Mesenchymal stem cell (in vitro differentiated cells and primary cell): Measurements from ENCODE around the gene STRN.
"Not testable (repeated sequence)": the region's sequence is repeated elsewhere in the genome, so short reads cannot be mapped to it uniquely, and the experiment has no call there.

Experiments
- DNase-seq: peaks from one replicate; pipeline ENCODE4 v3.0.0-alpha.2; 2013
- H2AFZ ChIP-seq: one replicate; pipeline ENCODE4 v1.6.1; 2013; ENCODE audit warnings: low read depth, mild to moderate bottlenecking, control low read depth, inconsistent platforms, low read length, moderate library complexity
- H2AK5ac ChIP-seq: 2 replicates; pipeline ENCODE4 v1.6.1; 2013; ENCODE audit warnings: low read length, moderate library complexity, mild to moderate bottlenecking, inconsistent platforms; ENCODE audit not compliant: severe bottlenecking
- H2BK120ac ChIP-seq: one replicate; pipeline ENCODE4 v1.6.1; 2013; ENCODE audit warnings: low read depth, mild to moderate bottlenecking, inconsistent platforms, low read length, moderate library complexity
- H2BK12ac ChIP-seq, 2 experiments: one replicate each; pipeline ENCODE4 v1.6.1; 2013; ENCODE audit warnings: inconsistent platforms in 2 of 2, low read length in 2 of 2, mild to moderate bottlenecking in 2 of 2, moderate library complexity in 2 of 2, control low read depth in 1 of 2
- H2BK15ac ChIP-seq: one replicate; pipeline ENCODE4 v1.6.1; 2013; ENCODE audit warnings: mild to moderate bottlenecking, low read depth, inconsistent platforms; ENCODE audit not compliant: poor library complexity, severe bottlenecking
- H2BK5ac ChIP-seq: 2 replicates; pipeline ENCODE4 v1.6.1; 2013; ENCODE audit warnings: low read depth, mild to moderate bottlenecking, low read length, control low read depth, inconsistent platforms; ENCODE audit not compliant: poor library complexity, severe bottlenecking
- H3K14ac ChIP-seq, 2 experiments: one replicate each; pipeline ENCODE4 v1.6.1; 2013; ENCODE audit warnings: inconsistent platforms in 2 of 2, low read length in 2 of 2, control low read depth in 1 of 2, mild to moderate bottlenecking in 1 of 2, moderate library complexity in 1 of 2
- H3K18ac ChIP-seq, 2 experiments: one replicate each; pipeline ENCODE4 v1.6.1; 2013; ENCODE audit warnings: inconsistent platforms in 2 of 2, low read length in 2 of 2, control low read depth in 1 of 2, low read depth in 1 of 2, mild to moderate bottlenecking in 1 of 2
- H3K23ac ChIP-seq, 2 experiments: one replicate each; pipeline ENCODE4 v1.6.1; 2013; ENCODE audit warnings: inconsistent platforms in 2 of 2, low read length in 2 of 2, mild to moderate bottlenecking in 2 of 2, moderate library complexity in 2 of 2, control low read depth in 1 of 2
- H3K27ac ChIP-seq: 2 replicates; pipeline ENCODE4 v1.5.1; 2013; ENCODE audit warnings: mild to moderate bottlenecking, moderate library complexity, low read length, control low read depth, inconsistent platforms; ENCODE audit not compliant: poor library complexity, severe bottlenecking
- H3K27me3 ChIP-seq, 2 experiments: 2 replicates each; pipeline versions ENCODE4 v1.6.1 to v1.7.0; 2013; ENCODE audit warnings: low read length in 2 of 2, mild to moderate bottlenecking in 2 of 2, moderate library complexity in 2 of 2, control low read depth in 1 of 2, inconsistent platforms in 1 of 2; ENCODE audit not compliant: control insufficient read depth in 1 of 2, insufficient read depth in 1 of 2
- H3K36me3 ChIP-seq, 2 experiments: 2 replicates each; pipeline versions ENCODE4 v1.6.1 to v1.7.0; 2013; ENCODE audit warnings: low read length in 2 of 2, control low read depth in 1 of 2, inconsistent platforms in 1 of 2, low read depth in 1 of 2, mild to moderate bottlenecking in 1 of 2; ENCODE audit not compliant: insufficient read depth in 2 of 2, control insufficient read depth in 1 of 2
- H3K4ac ChIP-seq, 2 experiments: one replicate each; pipeline ENCODE4 v1.6.1; 2013; ENCODE audit warnings: inconsistent platforms in 2 of 2, low read length in 2 of 2, mild to moderate bottlenecking in 2 of 2, moderate library complexity in 2 of 2, control low read depth in 1 of 2, low read depth in 1 of 2
- H3K4me1 ChIP-seq: 2 replicates; pipeline ENCODE4 v1.6.1; 2013; ENCODE audit warnings: low read depth, low read length, control low read depth; ENCODE audit not compliant: control insufficient read depth, insufficient read depth
- H3K4me2 ChIP-seq: 2 replicates; pipeline ENCODE4 v1.6.1; 2013; ENCODE audit warnings: low read length, mild to moderate bottlenecking, inconsistent platforms; ENCODE audit not compliant: poor library complexity, severe bottlenecking
- H3K4me3 ChIP-seq, 2 experiments: 2 replicates each; pipeline versions ENCODE4 v1.5.1 to v1.7.0; 2013; ENCODE audit warnings: low read length in 2 of 2, mild to moderate bottlenecking in 2 of 2, control low read depth in 1 of 2, low read depth in 1 of 2; ENCODE audit not compliant: insufficient read depth in 1 of 2
- H3K79me1 ChIP-seq: replicated peaks from 2 replicates; pipeline ENCODE4 v1.6.1; 2013; ENCODE audit warnings: mild to moderate bottlenecking, control low read depth, low read length, inconsistent platforms; ENCODE audit not compliant: poor library complexity, severe bottlenecking
- H3K9ac ChIP-seq: 2 replicates; pipeline ENCODE4 v1.7.0; 2013; ENCODE audit warnings: mild to moderate bottlenecking, low read length, moderate library complexity
- H3K9me3 ChIP-seq: 2 replicates; pipeline ENCODE4 v1.7.0; 2013; ENCODE audit warnings: mild to moderate bottlenecking, low read length; ENCODE audit not compliant: control insufficient read depth
- H4K8ac ChIP-seq: one replicate; pipeline ENCODE4 v1.6.1; 2013; ENCODE audit warnings: inconsistent platforms, mild to moderate bottlenecking, low read length, moderate library complexity
- H4K91ac ChIP-seq: one replicate; pipeline ENCODE4 v1.6.1; 2013; ENCODE audit warnings: mild to moderate bottlenecking, low read length, inconsistent platforms
- WGBS: methylation state at CpG from one replicate; pipeline ENCODE4 v1.1.7; 2013; ENCODE audit warnings: mixed read lengths; 5-methylcytosine and 5-hydroxymethylcytosine counted together

Gene STRN

GRCh38 chr2:36988008-36988407 is 21.7 kb upstream of the STRN start:
- Histone ChIP-seq H3K18ac (no peak overlapping the region), H3K4ac (no peak overlapping the region), H4K91ac (no peak overlapping the region), H2AFZ (no peak overlapping the region), H3K14ac (no peak overlapping the region), H2BK12ac (no peak overlapping the region), H3K9me3 (no peaks in the 10 kb centered on the region), H3K27me3 (no peaks in the 10 kb centered on the region), H3K79me1 (no peaks in the 10 kb centered on the region), H3K4me2 (no peak overlapping the region), H2AK5ac (no peak overlapping the region), H2BK15ac (no peak overlapping the region), H3K23ac (no peak overlapping the region), H3K36me3 (peaks cover 12 to 36% of the 10 kb centered on the region in 2 experiments), H2BK5ac (no peak overlapping the region), H3K9ac (no peak overlapping the region), H3K4me3 (no peak overlapping the region), H3K4me1 (no peaks in the 10 kb centered on the region), H4K8ac (no peak overlapping the region), H2BK120ac (no peak overlapping the region), H3K27ac (no peak overlapping the region)
- no peak for DNase-seq
- WGBS, result 100% methylated on average over 6 of the region's 6 CpGs

GRCh38 chr2:36982467-36982866 is 16.1 kb upstream of the STRN start:
- Histone ChIP-seq H3K79me1 (no peaks in the 10 kb centered on the region), H3K9me3 (no peaks in the 10 kb centered on the region), H3K4me1 (no peaks in the 10 kb centered on the region), H3K23ac (no peak overlapping the region), H2BK120ac (no peak overlapping the region), H3K14ac (no peak overlapping the region), H2AK5ac (no peak overlapping the region), H3K36me3 (peaks cover 18 to 30% of the 10 kb centered on the region in 2 experiments), H3K27ac (no peak overlapping the region), H3K4ac (no peak overlapping the region), H3K27me3 (no peaks in the 10 kb centered on the region), H3K4me2 (no peak overlapping the region), H4K91ac (no peak overlapping the region), H4K8ac (no peak overlapping the region), H2BK12ac (no peak overlapping the region), H2AFZ (no peak overlapping the region), H3K4me3 (no peak overlapping the region), H2BK15ac (no peak overlapping the region), H3K18ac (no peak overlapping the region), H3K9ac (no peak overlapping the region), H2BK5ac (no peak overlapping the region)
- no CpG with 5 or more reads among the region's 3 CpGs for WGBS
- DNase-seq, result no peak

- Histone ChIP-seq H2AK5ac (no peak overlapping the region), H3K36me3 (peaks cover 15 to 25% of the 10 kb centered on the region in 2 experiments), H3K27me3 (no peaks in the 10 kb centered on the region), H2AFZ (no peak overlapping the region), H3K79me1 (no peaks in the 10 kb centered on the region), H3K14ac (no peak overlapping the region), H3K4me1 (no peaks in the 10 kb centered on the region), H3K9me3 (no peaks in the 10 kb centered on the region), H3K4me3 (no peak overlapping the region), H3K9ac (no peak overlapping the region), H2BK15ac (no peak overlapping the region), H4K91ac (no peak overlapping the region), H3K4me2 (no peak overlapping the region), H3K4ac (no peak overlapping the region), H2BK120ac (no peak overlapping the region), H3K27ac (no peak overlapping the region), H3K23ac (no peak overlapping the region), H3K18ac (no peak overlapping the region), H4K8ac (no peak overlapping the region), H2BK12ac (no peak overlapping the region), H2BK5ac (no peak overlapping the region)
- WGBS, result no CpG with 5 or more reads among the region's 2 CpGs
- DNase-seq, result no peak
These were observed 15.6 kb upstream of the STRN start for GRCh38 chr2:36981911-36982310.

- not testable (repeated sequence) for DNase-seq
- 85% methylated on average over 2 of the region's 3 CpGs for WGBS
These were observed 12.7 kb upstream of the STRN start for GRCh38 chr2:36979007-36979406.

More at GRCh38 chr2:36979007-36979406, 12.7 kb upstream of the STRN start:
- H3K27me3 ChIP-seq, H2BK15ac ChIP-seq, H3K14ac ChIP-seq, H3K4ac ChIP-seq, H3K18ac ChIP-seq, H3K9ac ChIP-seq, H4K91ac ChIP-seq, H2BK120ac ChIP-seq, H4K8ac ChIP-seq, H2AK5ac ChIP-seq, H3K4me1 ChIP-seq, H3K4me2 ChIP-seq, H2AFZ ChIP-seq, H3K23ac ChIP-seq, H2BK12ac ChIP-seq, H3K9me3 ChIP-seq, H3K79me1 ChIP-seq, H3K27ac ChIP-seq, H2BK5ac ChIP-seq, H3K4me3 ChIP-seq: not testable (repeated sequence)
- peaks cover 11 to 20% of the 10 kb centered on the region in 2 experiments for H3K36me3 ChIP-seq
